GM23248 (cell line): ENCODE results near the gene GAREM1.

ENCODE experiments used
- EZH2 ChIP-seq: fragments of 200-600 bp; sonication (generic); IDR thresholded peaks from 2 replicates; pipeline ENCODE4 v1.6.1; 2018; ENCODE audit warnings: antibody characterized with exemption, mild to moderate bottlenecking; ENCODE audit not compliant: insufficient read depth, poor library complexity, severe bottlenecking
- EZH2phosphoT487 ChIP-seq: fragments of 200-600 bp; sonication (generic); IDR thresholded peaks from 2 replicates; pipeline ENCODE4 v1.6.1; 2018; ENCODE audit warnings: antibody characterized with exemption, moderate library complexity, mild to moderate bottlenecking, low read depth; ENCODE audit not compliant: insufficient read depth

DNA sequence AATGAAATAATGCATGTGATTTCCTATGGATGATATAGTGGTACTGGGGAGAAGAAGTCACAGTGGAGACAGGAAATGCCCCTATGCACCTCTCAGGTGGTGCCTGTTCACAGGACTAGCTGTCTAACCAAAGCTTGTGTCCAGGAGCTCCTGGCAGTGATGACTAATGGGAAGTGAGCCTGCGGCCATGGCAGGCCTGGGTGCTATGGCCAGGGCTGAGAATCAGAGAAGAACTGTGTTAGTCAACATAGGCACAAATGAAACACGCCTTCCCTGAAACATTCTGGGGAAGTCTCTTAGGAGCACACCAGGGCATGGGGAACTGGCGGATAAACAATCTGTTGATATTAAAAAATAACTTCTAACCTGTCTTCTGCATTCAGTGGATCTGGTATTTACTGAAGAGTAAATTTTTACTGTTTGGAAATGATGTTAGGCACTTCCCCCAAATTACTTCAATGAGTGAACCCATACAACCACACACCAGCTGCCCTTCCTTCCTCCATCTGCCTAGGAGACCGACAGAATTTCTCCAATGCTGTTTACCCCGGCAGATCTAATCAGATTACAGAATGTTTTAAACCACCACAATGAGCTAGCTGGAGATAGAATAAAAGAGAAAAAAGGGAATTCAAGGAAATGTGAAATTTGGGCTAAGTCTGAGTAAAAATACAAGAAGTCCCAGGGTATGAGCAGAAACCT is 213.4 kb downstream of the GAREM1 start:
- no peak for TF ChIP-seq EZH2
- TF ChIP-seq EZH2phosphoT487: no peak
